GM21423 (cell line): ENCODE results near the gene ARMC7.
A peak's percentile ranks its signal among the peaks of the same experiment; 100 is the strongest.

Experiments
- ATAC-seq: cut with Tn5 transposase; IDR thresholded peaks from one replicate; pipeline ENCODE4 v1.9.1; 2021; ENCODE audit warnings: mild to moderate bottlenecking, moderate library complexity; ENCODE audit not compliant: unreplicated experiment

ARMC7 gene

GRCh38 chr17:75077496-75078283 lies 32.1 kb upstream of the ARMC7 start:
- peak; percentile 42 for ATAC-seq

DNA sequence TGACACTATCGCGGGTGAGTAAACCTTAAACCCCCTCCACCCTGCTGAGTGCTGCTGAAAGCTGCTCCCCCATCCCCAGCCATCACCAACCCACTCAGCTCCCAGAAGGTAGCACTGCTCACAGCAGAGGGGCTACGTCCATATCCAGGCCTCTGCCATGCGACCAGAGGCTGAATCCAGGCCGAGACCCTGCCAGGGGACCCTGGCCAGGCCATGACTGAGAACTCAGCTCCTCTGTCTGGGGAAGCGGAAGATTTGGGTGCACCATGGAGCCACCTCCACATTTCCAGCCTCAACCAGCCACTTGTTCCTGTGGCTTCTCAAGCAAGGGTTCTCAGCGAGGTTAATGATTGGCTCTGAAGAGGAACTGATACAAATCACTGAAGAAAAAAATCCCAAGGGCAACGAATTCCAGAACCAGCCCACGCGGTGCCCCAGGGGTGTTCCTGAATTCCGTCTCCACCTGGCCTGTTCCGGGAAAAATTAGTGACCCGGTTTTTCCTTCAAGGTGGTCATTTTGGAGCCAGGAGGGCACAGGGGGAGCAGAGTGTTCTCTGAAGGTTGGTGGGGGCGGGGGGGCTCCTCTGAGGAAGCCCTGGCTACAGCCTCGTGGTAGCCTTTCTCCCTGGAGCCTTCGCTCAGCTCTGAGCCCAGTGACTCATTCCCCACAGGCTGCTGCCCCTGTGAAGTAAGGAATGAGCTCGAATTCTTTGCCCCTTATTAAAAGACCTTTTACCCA lies 31.3 kb upstream of the ARMC7 start:
- peak; percentile 53 for ATAC-seq

DNA sequence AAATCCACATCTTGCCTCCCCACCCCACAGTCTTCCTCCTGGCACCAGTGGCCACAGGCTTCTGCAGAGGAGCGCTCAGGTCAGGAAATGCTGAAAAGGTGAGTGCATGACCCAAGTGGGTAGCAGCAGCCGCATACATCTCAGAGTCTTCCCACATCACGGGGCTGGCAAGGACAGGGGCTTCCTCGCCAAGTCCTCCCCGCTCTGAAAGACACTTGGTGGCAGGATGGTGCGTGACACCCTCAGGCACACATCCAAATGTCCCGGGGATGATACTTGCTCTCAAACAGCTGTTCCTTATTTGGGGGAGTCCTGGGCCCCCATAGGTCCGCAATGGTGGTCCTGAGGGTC lies 30.8 kb upstream of the ARMC7 start:
- no peak for ATAC-seq

DNA sequence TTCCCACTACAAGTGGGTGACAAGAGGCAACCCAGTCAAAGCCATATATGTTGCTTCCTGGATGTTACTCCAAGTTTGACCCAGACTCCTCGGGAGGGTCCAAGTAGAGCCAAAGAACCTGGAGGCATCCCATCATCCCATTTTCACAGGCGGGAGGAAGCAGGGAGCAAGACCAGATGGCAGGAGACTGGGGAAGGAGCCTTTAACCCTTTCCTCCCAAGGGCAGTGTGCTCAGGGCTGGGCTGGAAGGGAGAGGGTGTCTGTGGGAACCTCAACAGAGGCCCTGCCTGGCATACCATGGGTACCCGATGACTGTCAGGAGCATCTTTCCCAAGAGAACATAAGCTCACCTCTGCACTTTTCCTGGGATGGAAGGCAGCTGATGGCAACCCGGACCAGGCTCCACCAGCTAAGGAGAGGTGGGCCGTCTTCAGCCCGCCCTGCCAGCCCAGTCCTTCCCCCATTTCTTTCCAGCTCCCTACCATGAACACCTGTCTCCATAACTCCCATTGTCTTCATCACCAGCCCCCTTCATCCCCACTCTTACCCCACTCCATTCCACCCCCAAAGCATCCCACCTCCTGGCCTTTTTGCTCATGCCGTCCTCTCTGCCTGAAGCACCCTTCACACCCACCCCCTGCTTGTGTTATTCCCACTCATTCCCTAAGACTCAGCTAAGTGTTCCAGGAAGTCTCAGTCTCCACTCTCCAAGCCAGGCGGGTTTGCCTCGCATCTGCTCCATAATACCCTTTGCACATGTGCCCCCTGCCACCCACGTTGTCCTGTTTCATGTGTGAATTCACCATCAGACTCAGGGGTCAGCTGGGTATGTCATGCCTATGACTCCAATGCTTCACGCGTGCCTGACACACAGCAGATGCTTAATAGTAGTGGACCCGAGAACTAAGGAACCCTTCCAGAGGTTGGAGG lies 27.9 kb upstream of the ARMC7 start:
- ATAC-seq, result no peak

DNA sequence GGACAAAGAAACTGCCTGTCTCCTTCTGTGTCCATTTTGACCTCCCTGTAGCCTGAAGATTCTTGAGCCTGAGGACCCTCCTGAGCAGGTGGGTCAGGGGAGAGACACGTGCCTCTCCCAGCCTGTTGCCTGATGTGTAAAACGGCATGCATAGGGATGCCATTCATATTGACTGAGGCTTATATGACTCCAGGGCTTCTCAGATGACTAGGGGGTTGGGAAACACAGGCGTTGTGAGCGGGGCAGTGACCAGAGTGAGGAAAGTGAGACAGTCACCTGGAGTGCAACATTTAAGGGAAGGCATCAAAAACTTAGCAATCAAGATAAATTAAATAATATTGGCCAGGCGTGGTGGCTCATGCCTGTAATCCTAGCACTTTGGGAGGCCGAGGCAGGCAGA lies 27.1 kb upstream of the ARMC7 start:
- no peak for ATAC-seq

DNA sequence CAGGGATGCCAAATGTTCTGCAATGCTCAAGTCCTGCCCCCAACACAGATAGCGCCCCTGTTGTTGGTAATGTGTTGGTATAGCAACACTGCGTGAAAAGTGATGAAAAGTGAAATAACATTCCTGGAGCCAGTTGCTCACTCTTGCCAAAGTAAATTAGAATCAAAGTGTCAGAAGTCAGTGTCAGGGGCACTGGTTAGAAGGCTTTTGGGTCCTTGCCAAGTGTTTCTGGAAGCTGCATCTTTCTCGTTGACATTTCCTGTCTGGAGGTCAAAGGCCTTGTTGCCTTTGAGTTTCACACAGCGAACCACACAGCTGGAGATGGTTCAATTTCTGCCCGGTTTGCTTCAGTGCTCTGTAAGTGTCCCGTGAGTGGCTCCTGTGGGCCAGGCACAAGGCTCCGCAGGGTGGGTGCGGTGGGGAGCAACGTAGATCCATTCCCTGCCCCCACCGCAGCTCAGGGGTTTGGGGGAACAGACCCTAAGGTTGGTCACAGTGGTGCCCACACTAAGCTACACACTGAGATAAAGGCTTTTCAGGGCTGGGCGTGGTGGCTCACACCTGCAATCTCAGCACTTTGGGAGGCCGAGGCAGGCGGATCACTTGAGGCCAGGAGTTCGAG lies 25.6 kb upstream of the ARMC7 start:
- no peak for ATAC-seq

- no peak for ATAC-seq
Observed at GRCh38 chr17:75086496-75087181, 23.1 kb upstream of the ARMC7 start.

DNA sequence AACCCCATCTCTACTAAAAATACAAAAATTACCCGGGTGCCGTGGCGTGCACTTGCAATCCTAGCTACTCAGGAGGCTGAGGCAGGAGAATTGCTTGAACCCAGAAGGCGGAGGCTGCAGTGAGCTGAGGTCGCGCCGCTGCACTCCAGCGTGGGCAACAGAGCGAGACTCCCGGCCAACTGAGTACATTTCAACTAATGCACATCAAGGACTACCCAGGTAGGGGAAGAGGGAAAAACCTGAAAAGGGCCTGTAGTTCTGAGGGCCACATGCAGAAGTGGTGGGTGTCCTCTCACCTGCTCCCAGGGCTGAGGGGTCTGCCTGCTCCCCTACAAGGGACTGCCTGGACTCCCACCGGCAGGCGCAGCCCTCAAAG lies 22.6 kb upstream of the ARMC7 start:
- no peak for ATAC-seq

- peak; percentile 53 for ATAC-seq
Observed at GRCh38 chr17:75087558-75088453, 22.0 kb upstream of the ARMC7 start, which contains the start of gene SLC16A5. Gene SLC16A5, plus strand, starts transcription at chr17:75087954. Its CDS starts 5,683 bp downstream, at chr17:75093637.

DNA sequence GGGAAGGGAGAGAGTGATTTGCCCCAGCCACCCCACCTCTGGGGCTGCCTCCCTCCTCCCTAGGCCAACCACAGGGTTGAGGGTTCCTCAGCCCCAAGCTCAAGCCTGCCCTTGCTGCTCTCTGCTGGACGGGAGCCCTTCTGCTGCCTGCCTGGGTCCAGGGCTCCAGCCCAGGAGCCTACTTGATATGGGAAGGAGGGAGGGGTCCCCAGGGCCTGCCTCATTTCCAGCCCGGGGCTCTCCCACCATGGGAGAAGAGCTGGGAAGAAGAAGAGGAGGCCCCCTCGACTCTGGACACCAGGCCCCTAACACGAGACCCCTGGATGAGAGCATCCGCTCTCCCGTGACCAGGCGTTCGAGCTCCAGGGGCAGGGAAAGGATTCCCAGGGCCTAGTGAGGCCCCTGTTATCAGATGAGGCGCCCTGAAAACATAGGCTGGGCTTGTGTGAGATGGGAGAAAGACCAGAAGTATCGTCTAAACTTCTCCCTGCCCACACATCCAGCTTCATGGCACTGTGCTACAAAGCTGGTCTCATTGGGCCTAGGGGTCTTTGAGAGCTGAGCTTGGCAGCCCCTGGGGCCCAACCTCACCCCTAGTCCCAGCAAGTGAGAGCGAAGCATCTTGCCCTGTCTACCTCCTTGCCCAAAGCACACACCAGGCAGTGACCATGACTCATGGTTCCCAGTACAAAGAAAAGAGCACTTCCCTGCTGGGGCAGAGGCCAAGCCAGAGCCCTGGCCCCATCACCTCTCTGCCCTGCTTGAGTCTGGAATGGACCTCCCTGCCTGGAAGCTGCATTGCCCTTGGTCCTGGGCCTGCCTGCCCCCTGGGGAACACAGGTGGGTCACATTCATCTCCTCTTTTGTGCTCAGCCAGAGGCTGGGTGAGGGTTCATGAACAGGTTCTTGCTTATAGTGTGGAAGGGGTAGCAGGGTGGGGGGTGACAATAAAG lies 21.0 kb upstream of the ARMC7 start:
- ATAC-seq, result no peak

GRCh38 chr17:75090871-75091854 lies 18.6 kb upstream of the ARMC7 start:
- no peak for ATAC-seq

GRCh38 chr17:75091855-75092327 lies 17.9 kb upstream of the ARMC7 start:
- no peak for ATAC-seq

- ATAC-seq, result no peak
Observed at GRCh38 chr17:75093548-75094158, 16.1 kb upstream of the ARMC7 start.

DNA sequence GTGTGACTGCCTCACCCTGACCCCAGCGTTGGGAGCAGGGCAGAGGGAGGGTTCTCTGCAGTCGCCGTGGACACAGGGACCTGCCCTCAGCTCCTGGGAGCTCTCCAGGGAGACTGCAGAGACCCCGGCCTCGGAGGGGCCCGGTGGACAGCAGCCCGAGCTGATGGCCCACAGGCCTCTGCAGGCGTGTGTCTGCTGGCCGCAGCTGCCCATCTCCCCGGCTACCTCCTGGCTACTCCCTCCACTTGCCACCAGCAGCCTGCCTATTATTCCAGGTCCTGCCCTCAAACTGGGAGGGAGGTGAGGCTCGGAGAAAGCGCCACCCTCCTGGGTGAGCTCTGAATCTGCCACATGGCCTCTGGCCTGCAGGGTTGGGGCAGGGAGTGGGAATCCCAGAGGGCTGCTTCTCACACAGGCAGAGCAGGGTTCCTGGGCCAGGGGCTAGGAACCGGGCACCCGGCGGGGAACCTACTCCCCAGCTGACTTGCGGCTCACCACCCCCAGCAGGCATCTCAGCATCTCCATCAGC lies 14.8 kb upstream of the ARMC7 start:
- no peak for ATAC-seq

GRCh38 chr17:75096082-75096625 lies 13.6 kb upstream of the ARMC7 start:
- ATAC-seq, result no peak

GRCh38 chr17:75097865-75098264 lies 11.9 kb upstream of the ARMC7 start:
- no peak for ATAC-seq
